GM12865 (cell line): ENCODE measurements around the gene TNFAIP2.

Source experiments
- DNase-seq: peaks from one replicate; pipeline ENCODE4 v3.0.0; 2010; ENCODE audit warnings: low read depth
- H3K4me3 ChIP-seq: 2 replicates; pipeline ENCODE4 v1.5.1; 2011; ENCODE audit warnings: mild to moderate bottlenecking, low read depth, low read length, control low read depth
- TF ChIP-seq, protein P1 (sequence below): IDR thresholded peaks from 2 replicates; pipeline ENCODE4 v1.5.1; 2011; ENCODE audit warnings: low read length, control low read depth, low read depth, inconsistent platforms; ENCODE audit not compliant: insufficient read depth; ENCODE audit errors: missing control alignments

The TNFAIP2 gene

DNA sequence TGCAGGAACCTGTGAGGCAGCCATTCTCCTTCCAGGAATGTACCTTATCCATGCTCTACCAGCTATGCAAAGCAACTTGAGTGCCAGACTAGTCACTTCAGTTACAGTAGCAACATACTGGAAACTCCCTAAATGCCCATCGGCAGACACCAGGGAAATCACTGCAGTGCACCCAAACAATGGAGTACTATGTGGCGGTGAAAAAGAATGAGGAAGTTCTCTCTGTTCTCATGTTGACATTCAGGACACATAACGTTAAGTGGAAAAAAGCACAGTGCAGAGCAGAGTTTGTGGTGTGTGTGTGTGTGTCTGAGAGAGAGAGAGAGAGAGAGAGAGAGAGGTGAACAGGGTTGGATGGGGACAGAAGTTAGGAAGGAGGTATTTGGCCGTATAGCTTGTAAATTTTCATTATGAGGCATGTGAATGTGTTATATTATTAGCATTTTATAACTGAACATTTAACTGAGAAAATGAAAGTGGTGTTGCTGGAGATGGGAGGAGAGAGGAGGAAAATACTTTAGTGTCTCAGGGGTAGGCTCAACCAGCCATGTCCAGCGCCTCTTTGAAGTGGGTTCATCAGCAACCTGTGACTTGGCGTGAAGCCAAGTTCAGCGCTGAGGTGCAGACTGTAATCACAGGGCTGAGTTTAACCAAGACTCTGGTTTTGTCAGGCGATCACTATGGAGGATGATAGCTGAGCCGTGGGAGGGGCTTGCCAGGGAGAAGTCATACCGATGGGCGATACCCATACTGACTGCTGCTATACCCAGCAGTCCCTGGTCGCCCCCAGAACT lies 17.3 kb downstream of the TNFAIP2 start:
- peak; percentile 97 for DNase-seq
- H3K4me3 ChIP-seq: peak overlapping the region; percentile 23; the same call in 1 of the 2 replicates

DNA sequence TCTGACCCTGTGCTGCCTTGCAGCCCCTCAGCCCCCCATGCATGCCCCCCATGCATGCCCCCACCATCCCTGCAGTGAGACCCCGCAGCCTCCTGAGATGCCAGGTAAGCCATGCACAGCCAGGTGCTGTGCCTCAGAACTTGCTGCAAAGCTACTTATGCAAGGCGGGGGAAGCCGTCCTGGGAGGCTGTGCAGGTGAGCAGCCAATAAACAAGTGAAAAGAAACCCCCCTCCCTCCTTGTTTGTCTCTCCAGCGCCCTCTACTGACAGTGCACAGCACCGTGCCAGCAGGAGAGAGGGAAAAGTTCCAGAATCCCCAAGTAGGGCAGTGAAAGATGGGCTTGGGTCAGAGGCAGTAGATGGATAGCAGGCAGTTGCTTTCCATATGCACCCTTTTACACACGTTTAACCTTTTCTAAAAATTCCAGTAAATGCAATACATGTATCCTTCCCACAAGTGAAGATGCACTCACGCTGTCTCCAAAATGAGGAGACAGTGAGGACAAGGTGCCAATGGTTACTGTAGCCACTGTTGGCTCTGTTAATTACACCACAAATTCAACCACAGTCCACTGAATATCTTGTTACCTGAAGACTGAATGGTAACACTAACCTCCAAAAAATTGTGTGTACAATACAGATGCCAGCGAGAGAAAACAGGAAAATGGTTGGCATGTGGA lies 18.0 kb downstream of the TNFAIP2 start:
- 0 out of 2 replicates have a peak overlapping the region, but pooled peaks have one; percentile 12 for H3K4me3 ChIP-seq
- DNase-seq: peak; percentile 80
- TF ChIP-seq, protein P1, sequence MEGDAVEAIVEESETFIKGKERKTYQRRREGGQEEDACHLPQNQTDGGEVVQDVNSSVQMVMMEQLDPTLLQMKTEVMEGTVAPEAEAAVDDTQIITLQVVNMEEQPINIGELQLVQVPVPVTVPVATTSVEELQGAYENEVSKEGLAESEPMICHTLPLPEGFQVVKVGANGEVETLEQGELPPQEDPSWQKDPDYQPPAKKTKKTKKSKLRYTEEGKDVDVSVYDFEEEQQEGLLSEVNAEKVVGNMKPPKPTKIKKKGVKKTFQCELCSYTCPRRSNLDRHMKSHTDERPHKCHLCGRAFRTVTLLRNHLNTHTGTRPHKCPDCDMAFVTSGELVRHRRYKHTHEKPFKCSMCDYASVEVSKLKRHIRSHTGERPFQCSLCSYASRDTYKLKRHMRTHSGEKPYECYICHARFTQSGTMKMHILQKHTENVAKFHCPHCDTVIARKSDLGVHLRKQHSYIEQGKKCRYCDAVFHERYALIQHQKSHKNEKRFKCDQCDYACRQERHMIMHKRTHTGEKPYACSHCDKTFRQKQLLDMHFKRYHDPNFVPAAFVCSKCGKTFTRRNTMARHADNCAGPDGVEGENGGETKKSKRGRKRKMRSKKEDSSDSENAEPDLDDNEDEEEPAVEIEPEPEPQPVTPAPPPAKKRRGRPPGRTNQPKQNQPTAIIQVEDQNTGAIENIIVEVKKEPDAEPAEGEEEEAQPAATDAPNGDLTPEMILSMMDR: peak; percentile 81

More for the DNA sequence above, 17.3 kb downstream of the TNFAIP2 start:
- TF ChIP-seq, protein P1: no peak

DNA sequence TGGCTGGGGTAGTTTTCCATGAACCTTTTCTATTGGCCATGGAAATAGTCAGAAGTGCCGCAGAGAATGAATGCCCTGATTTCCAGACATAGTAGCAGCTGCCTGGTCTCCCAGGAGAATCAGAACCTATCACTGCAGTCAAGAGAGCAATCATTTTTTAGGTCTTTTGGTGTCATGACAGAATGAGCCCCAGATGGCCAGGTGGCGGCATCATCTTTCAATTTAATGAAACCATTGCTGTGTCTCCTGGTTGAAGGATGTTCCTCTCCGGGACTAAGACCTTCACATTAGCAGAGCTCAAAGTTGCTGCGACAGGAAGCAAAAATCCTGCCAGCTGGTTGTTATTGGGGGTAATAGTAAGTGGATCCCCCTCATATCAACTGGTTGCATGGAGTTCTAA lies 18.8 kb downstream of the TNFAIP2 start:
- no peak for DNase-seq
- H3K4me3 ChIP-seq: no peak overlapping the region
- TF ChIP-seq, protein P1: no peak

DNA sequence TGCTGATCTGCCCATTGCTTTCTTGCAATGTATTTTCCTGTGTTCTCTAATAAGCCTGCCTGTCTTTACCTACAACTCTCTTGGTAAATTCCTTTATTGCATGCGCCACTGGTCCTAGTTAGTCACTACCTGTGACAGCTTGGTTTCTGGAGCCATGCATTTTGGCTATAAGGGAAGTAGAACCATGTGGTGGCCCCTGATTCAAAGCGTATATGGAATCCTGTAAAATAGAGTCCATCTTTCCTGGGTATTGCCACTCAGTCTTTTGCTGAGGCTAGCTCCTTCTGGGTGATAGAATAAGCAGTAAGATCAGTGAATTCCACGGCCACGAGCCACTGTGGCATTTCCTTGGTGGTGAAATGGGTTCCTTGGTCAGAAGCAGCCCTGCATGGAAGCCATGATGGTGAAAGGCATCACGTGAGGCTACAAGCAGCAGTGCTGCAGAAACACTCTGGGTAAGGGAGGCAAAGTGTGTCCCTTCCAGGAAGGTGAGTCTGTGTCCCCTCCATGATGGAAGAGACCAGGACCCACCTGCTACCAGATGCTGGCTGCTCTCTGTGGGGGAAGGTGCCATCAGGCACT lies 19.6 kb downstream of the TNFAIP2 start:
- DNase-seq: no peak
- H3K4me3 ChIP-seq: no peak overlapping the region
- TF ChIP-seq, protein P1: no peak

DNA sequence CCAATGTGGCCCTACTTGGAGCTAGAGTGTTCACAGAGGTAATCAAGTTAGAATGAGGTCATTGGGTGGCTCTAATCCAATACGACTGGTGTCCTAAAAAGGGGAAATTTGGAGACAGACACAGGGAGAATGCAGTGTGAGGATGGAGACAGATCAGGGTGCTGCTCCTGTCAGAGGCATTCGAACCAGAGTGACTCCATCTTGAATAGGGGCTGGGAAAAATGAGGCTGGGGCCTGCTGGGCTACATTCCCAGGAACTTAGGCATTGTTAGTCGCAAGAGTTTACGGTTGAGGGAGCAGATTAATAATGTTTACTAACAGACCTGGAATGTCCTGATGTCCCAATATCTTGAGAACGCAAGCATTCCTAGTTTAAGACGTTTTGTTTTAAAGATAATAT lies 20.2 kb downstream of the TNFAIP2 start:
- DNase-seq: no peak
- TF ChIP-seq, protein P1: no peak

DNA sequence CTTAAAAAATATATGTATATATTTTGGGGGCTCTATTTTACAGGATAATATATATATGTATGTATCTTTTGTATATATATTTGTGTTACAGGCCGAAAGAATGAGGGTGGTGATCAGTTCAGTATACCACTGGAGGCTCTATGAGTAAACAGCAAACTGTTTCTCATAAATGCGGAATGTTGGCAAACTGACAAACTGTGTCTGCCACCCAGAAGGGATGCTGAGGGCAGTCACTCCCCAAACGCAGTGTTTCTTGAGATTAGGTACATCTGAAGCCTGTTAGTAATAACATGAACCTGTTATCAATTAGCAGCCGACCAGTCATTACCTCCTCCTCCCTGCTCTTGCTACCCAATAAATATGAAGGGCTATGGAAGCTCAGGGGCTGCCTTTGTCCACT lies 20.8 kb downstream of the TNFAIP2 start:
- no peak overlapping the region for H3K4me3 ChIP-seq
- TF ChIP-seq, protein P1: no peak
- no peak for DNase-seq

More for the DNA sequence above, 20.2 kb downstream of the TNFAIP2 start:
- no peak overlapping the region for H3K4me3 ChIP-seq
